ENCODE data around the gene DKC1.

The DKC1 gene

GRCh38 chrX:154762537-154763296 is at the start of gene DKC1:
Gene DKC1, plus strand, starts transcription at chrX:154762864. Its CDS starts 102 bp downstream, at chrX:154762966.
- DNase-seq (ENCODE audit: low read depth), result peak; percentile 90

GRCh38 chrX:154714925-154715324 is 47.7 kb upstream of the DKC1 start:
- DNase-seq (ENCODE audit: low read depth), result no peak

GRCh38 chrX:154715825-154716224 is 46.8 kb upstream of the DKC1 start:
- DNase-seq (ENCODE audit: low read depth), result no peak

GRCh38 chrX:154717824-154718223 is 44.8 kb upstream of the DKC1 start:
- no peak for DNase-seq (ENCODE audit: low read depth)

- no peak for DNase-seq (ENCODE audit: low read depth)
Observed at GRCh38 chrX:154718616-154719015, 44.0 kb upstream of the DKC1 start.

GRCh38 chrX:154719132-154719675 is 43.5 kb upstream of the DKC1 start:
- DNase-seq (ENCODE audit: low read depth), result no peak

- no peak for DNase-seq (ENCODE audit: low read depth)
Observed at GRCh38 chrX:154720067-154720466, 42.6 kb upstream of the DKC1 start.

- no peak for DNase-seq (ENCODE audit: low read depth)
Observed at GRCh38 chrX:154721155-154721554, 41.5 kb upstream of the DKC1 start.

GRCh38 chrX:154724993-154725756 is 37.5 kb upstream of the DKC1 start:
- DNase-seq (ENCODE audit: low read depth), result no peak

- DNase-seq (ENCODE audit: low read depth), result no peak
Observed at GRCh38 chrX:154727418-154727817, 35.2 kb upstream of the DKC1 start.

- DNase-seq (ENCODE audit: low read depth), result no peak
Observed at GRCh38 chrX:154727871-154728270, 34.8 kb upstream of the DKC1 start.

- DNase-seq (ENCODE audit: low read depth), result no peak
Observed at GRCh38 chrX:154728431-154729190, 34.1 kb upstream of the DKC1 start.

- no peak for DNase-seq (ENCODE audit: low read depth)
Observed at GRCh38 chrX:154729439-154729838, 33.2 kb upstream of the DKC1 start.

- no peak for DNase-seq (ENCODE audit: low read depth)
Observed at GRCh38 chrX:154730253-154730891, 32.3 kb upstream of the DKC1 start.

- no peak for DNase-seq (ENCODE audit: low read depth)
Observed at GRCh38 chrX:154731184-154731583, 31.5 kb upstream of the DKC1 start.

- no peak for DNase-seq (ENCODE audit: low read depth)
Observed at GRCh38 chrX:154731881-154732280, 30.8 kb upstream of the DKC1 start.

- no peak for DNase-seq (ENCODE audit: low read depth)
Observed at GRCh38 chrX:154732421-154733065, 30.1 kb upstream of the DKC1 start.

GRCh38 chrX:154733066-154733425 is 29.6 kb upstream of the DKC1 start:
- DNase-seq (ENCODE audit: low read depth), result no peak

GRCh38 chrX:154734061-154734781 is 28.4 kb upstream of the DKC1 start:
- DNase-seq (ENCODE audit: low read depth), result no peak

GRCh38 chrX:154735695-154736393 is 26.8 kb upstream of the DKC1 start:
- no peak for DNase-seq (ENCODE audit: low read depth)
